Right lobe of liver (tissue), 4 donors: Measurements from ENCODE around the gene CTNNBIP1.

Source experiments
- CTCF ChIP-seq, 4 donors: fragments of 200-600 bp in 3 of 4; fragments of 450-650 bp in 1 of 4; IDR thresholded peaks; one replicate each; pipeline versions ENCODE4 v1.5.1 to v1.8.0; 2016 to 2022; ENCODE audit warnings: antibody characterized with exemption in 4 of 4, mild to moderate bottlenecking in 2 of 4
- POLR2A ChIP-seq: fragments of 450-650 bp; IDR thresholded peaks from one replicate; pipeline ENCODE4 v1.6.1; 2017; ENCODE audit warnings: antibody characterized with exemption, mild to moderate bottlenecking
- donor health status: DM: no; HTN: no; CAD: no.
- donor health status: DM: no; HTN: no; CAD: no.
- donor health status: DM: no; HTN: yes; CAD: no.

- no peak for TF ChIP-seq CTCF (IDR thresholded peaks at IDR 0.05)
- no peak for TF ChIP-seq POLR2A
These were observed 82.4 kb downstream of the CTNNBIP1 start for GRCh38 chr1:9827558-9828185.
